ENCODE data around the gene ENTHD1.

ENTHD1 gene

GRCh38 chr22:39727541-39727940, 166.0 kb downstream of the ENTHD1 start:
- no peak for DNase-seq

GRCh38 chr22:39725351-39726035, 168.1 kb downstream of the ENTHD1 start:
- DNase-seq: no peak

- DNase-seq: no peak
Observed at GRCh38 chr22:39724857-39725256, 168.7 kb downstream of the ENTHD1 start.

GRCh38 chr22:39724390-39724789, 169.2 kb downstream of the ENTHD1 start:
- no peak for DNase-seq

GRCh38 chr22:39723899-39724351, 169.6 kb downstream of the ENTHD1 start:
- no peak for DNase-seq

- DNase-seq: no peak
Observed at GRCh38 chr22:39723463-39723862, 170.1 kb downstream of the ENTHD1 start.

- no peak for DNase-seq
Observed at GRCh38 chr22:39722501-39722900, 171.1 kb downstream of the ENTHD1 start.

- no peak for DNase-seq
Observed at GRCh38 chr22:39722032-39722325, 171.6 kb downstream of the ENTHD1 start.

- no peak for DNase-seq
Observed at GRCh38 chr22:39721206-39722031, 172.1 kb downstream of the ENTHD1 start.

- DNase-seq: no peak
Observed at GRCh38 chr22:39719559-39720450, 173.8 kb downstream of the ENTHD1 start.

- no peak for DNase-seq
Observed at GRCh38 chr22:39718921-39719475, 174.6 kb downstream of the ENTHD1 start.

- DNase-seq: no peak
Observed at GRCh38 chr22:39718206-39718605, 175.4 kb downstream of the ENTHD1 start.

- no peak for DNase-seq
Observed at GRCh38 chr22:39717099-39717498, 176.5 kb downstream of the ENTHD1 start.

- DNase-seq: no peak
Observed at GRCh38 chr22:39716534-39716933, 177.0 kb downstream of the ENTHD1 start.

GRCh38 chr22:39715778-39716495, 177.6 kb downstream of the ENTHD1 start:
- no peak for DNase-seq

- DNase-seq: no peak
Observed at GRCh38 chr22:39714321-39714720, 179.2 kb downstream of the ENTHD1 start.

- no peak for DNase-seq
Observed at GRCh38 chr22:39713799-39714290, 179.7 kb downstream of the ENTHD1 start.

- DNase-seq: no peak
Observed at GRCh38 chr22:39712751-39713525, 180.6 kb downstream of the ENTHD1 start.

GRCh38 chr22:39712081-39712480, 181.5 kb downstream of the ENTHD1 start:
- DNase-seq: no peak

GRCh38 chr22:39710380-39711150, 183.0 kb downstream of the ENTHD1 start:
- no peak for DNase-seq

GRCh38 chr22:39707816-39708215, 185.7 kb downstream of the ENTHD1 start:
- DNase-seq: no peak

All from stimulated activated naive CD4-positive, alpha-beta T cell (primary cell).